Measurements from ENCODE around the gene PCSK7.
"Not testable (repeated sequence)": the region's sequence is repeated elsewhere in the genome, so short reads cannot be mapped to it uniquely, and the experiment has no call there.

The PCSK7 gene

DNA sequence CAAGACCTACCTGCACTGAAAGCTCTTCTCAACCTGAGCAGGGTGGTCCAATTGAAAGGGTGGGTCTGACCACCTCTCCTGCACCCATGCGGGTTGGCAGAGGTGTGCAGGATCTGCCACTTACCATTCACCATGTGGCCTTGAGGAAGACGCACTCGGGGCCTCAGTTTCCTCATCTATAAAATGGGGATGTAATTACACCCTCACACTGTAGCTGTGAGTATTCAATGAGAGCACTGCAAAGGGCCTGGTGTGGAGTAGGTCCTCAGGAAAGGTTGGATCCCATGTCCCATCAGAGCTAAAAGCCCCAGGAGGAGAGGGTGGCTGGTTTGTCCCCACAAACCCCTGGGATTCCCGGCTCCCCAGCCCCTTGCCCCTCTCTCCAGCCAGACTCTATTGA is 33.3 kb downstream of the PCSK7 start:
- DNase-seq (ENCODE audit: low spot score): no peak

- DNase-seq (ENCODE audit: low spot score): no peak
Measured at GRCh38 chr11:117197516-117198456, 34.1 kb downstream of the PCSK7 start.

- no peak for DNase-seq (ENCODE audit: low spot score)
Measured at GRCh38 chr11:117197006-117197405, 34.9 kb downstream of the PCSK7 start.

- DNase-seq (ENCODE audit: low spot score): no peak
Measured at GRCh38 chr11:117195761-117196160, 36.1 kb downstream of the PCSK7 start.

- DNase-seq (ENCODE audit: low spot score): no peak
Measured at GRCh38 chr11:117195258-117195657, 36.6 kb downstream of the PCSK7 start.

DNA sequence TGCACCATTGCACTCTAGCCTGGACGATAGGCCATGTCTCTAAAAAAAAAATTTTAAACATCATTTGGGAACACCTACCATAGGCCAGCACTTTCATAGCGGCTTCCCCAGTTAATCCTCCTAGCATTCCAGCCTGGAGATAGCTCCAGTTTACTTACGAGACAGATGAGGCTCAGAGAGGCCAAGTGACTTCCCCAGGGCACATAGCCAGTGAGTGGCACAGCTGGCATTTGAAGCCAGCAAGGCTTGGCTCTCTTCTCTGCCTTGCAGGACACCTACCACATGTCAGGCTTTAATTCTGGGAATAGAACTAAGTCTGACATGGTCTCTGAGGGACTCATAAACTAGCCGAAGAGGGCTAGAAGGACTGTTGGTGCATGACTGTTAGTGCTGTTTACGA is 37.6 kb downstream of the PCSK7 start:
- DNase-seq (ENCODE audit: low spot score): no peak

DNA sequence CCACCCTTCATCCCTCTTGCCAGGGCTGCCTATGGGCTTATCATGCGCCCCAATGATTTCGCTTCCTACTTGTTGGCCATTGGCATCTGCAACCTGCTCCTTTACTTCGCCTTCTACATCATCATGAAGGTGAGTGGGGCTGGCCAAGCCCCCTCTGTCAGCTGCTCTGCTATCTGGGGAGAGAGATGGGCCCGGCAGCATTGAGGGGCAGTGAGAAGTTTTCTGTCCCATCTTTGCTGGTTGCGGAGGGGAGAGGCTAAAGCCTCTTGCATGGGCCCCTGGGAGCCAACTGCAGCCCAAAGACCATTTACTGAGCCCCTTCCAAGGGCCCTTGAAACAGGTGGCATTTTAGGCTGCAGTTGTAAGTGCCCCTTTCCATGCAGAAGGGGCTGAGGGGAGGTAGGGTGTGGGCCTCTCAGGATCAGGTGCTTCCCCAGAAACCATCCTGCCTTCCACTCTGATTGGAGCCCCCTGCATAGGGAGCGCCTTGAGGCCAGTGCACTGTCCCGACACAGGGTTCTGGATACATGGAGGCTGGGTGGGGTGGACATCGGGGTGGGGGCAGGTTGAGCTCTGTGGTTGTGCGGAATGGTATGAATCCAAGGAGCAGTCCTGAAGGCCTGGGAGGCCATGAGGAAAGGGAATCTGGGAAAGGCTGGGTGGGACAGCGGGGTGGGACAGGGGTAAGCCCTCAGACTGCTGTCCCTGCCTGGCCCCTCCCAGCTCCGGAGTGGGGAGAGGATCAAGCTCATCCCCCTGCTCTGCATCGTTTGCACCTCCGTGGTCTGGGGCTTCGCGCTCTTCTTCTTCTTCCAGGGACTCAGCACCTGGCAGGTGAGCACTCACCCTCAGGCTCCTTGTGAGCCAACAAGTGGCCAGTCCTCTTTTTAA is 38.5 kb downstream of the PCSK7 start:
- no peak for DNase-seq (ENCODE audit: low spot score)

- no peak for DNase-seq (ENCODE audit: low spot score)
Measured at GRCh38 chr11:117192401-117192875, 39.4 kb downstream of the PCSK7 start.

GRCh38 chr11:117191680-117192400 is 40.0 kb downstream of the PCSK7 start:
- DNase-seq (ENCODE audit: low spot score): no peak

DNA sequence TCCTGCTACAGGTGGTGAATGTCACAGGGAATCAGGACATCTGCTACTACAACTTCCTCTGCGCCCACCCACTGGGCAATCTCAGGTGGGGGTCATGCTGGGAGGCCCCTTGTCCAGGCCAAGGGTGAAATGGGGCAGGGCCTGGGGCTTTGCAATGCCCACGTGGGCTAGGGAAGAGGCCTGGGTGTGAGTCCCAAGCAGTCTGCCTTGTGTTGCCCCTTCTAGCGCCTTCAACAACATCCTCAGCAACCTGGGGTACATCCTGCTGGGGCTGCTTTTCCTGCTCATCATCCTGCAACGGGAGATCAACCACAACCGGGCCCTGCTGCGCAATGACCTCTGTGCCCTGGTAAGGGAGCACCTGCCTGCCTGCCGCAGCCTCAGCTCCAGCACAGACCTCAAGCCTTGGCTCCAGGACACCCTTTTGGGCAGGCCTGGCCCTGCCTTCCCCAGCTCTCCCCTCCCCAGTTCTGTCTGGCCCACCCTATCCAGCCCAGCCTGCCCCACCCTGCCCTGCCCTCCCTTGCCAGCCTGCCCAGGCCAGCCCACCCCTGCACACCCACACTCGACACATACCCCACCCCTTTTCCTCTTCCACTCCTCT is 41.8 kb downstream of the PCSK7 start:
- no peak for DNase-seq (ENCODE audit: low spot score)

DNA sequence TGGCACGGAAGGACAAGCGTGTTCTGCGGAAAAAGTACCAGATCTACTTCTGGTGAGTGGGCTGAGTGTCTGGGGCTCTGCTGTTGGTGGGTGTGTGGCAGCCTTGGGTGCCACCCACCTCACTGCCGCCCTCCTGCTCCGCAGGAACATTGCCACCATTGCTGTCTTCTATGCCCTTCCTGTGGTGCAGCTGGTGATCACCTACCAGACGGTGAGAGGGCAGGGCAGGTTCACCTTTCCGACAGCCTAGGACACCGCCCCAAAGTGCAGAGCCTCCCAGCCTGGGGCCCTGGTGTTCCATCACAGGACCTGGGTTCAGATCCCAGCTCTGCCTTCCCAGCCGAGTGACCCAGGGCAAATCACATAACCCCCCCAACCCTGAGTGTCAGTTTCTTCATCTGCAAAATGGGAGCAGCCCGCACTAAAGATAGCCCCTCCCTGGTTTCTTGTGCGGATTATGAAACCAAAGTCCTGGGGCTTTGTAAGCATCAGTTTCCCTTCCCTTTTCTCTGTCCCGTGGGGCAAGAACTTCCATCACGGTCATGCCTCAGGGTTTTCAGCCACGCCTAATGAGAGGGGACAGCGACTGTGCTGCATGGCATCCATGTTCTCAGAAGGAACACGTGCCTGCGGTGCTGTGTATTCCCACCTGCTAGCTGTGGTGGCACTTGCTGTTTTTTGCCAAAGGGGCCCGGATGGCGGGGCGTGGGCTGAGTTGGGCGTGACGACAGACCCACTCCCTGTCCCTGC is 42.5 kb downstream of the PCSK7 start:
- no peak for DNase-seq (ENCODE audit: low spot score)

DNA sequence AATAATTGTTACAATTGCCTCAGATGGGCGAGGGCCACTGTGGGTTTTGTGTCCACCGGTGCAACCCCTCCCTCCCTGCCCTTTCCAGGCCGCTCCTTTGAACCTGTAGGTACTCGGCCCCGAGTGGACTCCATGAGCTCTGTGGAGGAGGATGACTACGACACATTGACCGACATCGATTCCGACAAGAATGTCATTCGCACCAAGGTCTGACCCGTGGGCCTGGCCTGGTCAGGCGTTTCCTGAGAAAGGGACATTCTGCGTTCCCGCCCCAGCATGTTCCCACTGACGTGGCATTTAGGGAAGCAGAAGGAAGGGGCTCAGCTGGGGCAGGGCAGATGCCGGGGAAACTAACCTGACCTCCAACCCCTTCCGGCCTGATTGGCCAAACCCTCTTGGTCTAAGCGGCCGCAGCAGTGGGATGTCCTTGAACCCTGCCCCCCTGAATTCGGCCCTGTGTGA is 43.2 kb downstream of the PCSK7 start:
- DNase-seq (ENCODE audit: low spot score): no peak

DNA sequence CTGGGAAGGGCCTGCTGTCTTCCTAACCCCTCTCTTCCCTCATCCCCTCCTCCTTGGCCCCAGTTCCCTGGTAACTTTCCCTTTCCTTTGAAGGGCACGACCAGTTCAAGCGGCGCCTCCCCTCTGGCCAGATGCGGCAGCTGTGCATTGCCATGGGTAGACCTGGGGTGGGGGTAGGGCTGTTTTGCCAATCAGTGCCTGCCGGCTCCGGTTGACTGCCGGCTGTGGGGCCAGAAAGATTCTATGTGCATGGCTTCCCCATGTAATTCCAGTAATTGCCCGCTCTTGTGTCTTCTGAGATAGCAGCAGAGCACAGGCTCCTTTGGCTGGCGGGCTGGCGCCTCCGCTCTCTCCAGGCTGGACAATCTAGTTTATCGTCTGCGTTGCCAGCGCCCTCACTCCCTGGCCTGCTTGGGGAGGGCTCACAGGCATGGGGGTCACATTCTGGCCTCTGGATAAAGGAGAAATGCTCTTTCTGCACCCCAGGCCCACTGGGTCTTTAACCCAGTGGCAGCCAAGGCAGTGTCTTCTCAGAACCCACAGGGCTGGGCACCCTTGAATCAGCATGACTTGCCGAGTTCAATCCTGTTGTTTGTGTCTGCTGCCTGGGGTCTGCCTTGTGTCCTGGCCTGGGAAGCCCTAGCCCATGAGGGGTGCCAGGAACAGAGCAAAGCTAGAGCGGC is 43.9 kb downstream of the PCSK7 start:
- no peak for DNase-seq (ENCODE audit: low spot score)

DNA sequence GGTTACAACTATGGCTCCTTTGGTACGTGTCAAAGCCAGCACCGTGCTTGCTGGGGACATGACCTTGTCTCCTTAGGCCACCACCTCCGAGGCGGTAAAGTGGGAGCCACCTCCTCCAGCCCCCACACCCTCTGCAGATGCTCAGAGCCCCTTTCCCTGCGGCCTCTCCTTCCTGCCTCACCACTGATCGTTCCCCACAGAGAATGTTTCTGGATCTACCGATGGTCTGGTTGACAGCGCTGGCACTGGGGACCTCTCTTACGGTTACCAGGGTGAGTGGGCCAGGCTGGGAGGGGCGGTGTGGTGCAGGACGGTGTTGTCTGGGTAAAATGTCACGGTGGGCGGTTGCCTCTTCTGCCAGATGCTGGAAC is 44.5 kb downstream of the PCSK7 start:
- no peak for DNase-seq (ENCODE audit: low spot score)

DNA sequence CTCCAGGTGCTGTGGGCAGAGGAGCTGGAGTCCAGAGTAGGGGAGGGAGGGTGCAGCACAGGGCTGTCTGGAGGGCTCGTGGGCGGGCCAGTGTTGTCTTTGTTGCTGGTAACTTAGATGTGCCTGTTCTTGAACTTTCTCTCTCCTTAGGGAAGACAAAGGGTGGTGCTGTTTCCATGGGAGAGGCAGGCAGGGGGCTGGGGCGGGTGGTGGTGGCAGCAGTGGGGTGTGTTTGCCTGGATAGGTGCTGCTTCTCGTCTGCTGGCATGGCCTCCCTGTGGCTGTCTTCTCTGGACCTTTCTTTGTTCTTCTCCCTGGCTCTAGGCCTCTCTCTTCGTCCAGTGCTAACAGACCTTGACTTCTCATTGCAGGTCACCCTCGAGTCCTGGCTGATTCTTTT is 44.9 kb downstream of the PCSK7 start:
- no peak for DNase-seq (ENCODE audit: low spot score)

GRCh38 chr11:117186431-117186761 is 45.5 kb downstream of the PCSK7 start:
- no peak for DNase-seq (ENCODE audit: low spot score)

GRCh38 chr11:117185736-117186430 is 46.0 kb downstream of the PCSK7 start:
- DNase-seq (ENCODE audit: low spot score): no peak

DNA sequence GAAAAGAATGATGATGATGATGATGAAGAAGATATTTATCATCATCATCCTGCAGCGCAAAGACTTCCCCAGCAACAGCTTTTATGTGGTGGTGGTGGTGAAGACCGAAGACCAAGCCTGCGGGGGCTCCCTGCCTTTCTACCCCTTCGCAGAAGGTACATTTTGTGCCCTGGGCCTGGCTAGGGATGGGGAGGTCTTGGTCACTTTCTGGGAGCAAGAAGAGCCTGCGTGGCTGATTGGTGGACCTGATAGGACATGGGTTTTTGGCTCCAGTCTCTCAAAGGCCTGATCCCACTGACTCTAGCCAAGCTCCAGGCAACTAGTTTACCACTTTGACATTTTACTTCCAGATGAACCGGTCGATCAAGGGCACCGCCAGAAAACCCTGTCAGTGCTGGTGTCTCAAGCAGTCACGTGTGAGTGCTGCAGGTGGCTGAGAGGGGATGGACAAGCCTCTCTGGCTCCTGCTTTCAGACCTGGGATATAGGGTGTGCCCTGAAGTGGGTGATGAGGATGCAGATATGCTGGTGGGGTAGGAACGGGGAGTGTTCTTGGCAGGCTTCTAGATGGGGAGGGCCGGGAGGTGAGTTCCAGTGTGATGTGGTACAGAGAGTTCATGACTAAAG is 48.0 kb downstream of the PCSK7 start:
- DNase-seq (ENCODE audit: low spot score): no peak

DNA sequence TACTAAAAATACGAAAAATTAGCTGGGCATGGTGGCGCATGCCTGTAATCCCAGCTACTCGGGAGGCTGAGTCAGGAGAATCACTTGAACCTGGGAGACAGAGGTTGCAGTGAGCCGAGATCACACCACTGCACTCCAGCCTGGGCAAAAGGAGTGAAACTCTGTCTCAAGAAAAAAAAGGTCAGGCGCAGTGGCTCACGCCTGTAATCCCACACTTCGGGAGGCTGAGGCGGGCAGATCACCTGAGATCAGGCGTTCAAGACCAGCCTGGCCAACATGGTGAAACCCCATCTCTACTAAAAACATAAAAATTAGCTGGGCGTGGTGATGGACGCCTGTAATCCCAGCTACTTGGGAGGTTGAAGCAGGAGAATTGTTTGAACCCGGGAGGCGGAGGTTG is 48.7 kb downstream of the PCSK7 start:
- DNase-seq (ENCODE audit: low spot score): not testable (repeated sequence)
